ENCODE data around the gene TRPV2.
"Not testable (repeated sequence)": the region's sequence is repeated elsewhere in the genome, so short reads cannot be mapped to it uniquely, and the experiment has no call there.

Gene TRPV2, protein sequence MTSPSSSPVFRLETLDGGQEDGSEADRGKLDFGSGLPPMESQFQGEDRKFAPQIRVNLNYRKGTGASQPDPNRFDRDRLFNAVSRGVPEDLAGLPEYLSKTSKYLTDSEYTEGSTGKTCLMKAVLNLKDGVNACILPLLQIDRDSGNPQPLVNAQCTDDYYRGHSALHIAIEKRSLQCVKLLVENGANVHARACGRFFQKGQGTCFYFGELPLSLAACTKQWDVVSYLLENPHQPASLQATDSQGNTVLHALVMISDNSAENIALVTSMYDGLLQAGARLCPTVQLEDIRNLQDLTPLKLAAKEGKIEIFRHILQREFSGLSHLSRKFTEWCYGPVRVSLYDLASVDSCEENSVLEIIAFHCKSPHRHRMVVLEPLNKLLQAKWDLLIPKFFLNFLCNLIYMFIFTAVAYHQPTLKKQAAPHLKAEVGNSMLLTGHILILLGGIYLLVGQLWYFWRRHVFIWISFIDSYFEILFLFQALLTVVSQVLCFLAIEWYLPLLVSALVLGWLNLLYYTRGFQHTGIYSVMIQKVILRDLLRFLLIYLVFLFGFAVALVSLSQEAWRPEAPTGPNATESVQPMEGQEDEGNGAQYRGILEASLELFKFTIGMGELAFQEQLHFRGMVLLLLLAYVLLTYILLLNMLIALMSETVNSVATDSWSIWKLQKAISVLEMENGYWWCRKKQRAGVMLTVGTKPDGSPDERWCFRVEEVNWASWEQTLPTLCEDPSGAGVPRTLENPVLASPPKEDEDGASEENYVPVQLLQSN

DNA sequence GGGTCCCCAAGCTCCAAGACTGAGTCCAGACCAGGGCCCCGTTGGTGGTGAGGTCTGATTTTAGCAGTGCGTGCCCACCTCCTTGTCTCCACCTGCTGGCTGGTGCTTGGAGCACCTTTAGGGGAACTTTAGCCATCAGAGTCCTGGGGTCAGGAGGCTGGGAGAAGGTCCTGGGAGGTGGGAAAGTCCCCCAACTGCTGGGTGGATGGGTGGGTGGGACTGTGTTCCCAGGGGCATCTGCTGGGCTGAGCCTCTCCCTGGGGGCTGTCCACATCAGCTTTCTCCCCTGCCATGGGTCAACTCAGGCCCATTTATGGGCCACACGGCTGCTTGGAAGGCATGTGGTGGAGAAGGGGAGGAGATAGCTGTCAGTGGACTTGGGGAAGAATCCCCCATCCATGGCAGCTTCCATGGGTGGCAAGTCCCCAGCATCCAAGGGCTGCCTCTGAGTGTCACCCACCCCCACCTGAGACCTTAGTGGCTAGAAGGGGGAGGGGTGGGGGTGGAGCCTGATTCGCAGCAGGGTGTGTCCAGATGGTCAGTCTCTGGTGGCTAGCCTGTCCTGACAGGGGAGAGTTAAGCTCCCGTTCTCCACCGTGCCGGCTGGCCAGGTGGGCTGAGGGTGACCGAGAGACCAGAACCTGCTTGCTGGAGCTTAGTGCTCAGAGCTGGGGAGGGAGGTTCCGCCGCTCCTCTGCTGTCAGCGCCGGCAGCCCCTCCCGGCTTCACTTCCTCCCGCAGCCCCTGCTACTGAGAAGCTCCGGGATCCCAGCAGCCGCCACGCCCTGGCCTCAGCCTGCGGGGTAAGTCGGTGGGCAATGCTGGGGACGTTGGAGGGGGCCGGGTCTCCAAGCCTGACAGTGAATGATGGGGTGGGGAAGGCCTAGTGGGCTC, at the start of gene TRPV2:
Gene TRPV2, plus strand, starts transcription at position 541 of the 894 bp plus-strand sequence. CDS start 2,098 bp downstream, outside the sequence.
- DNase-seq (ENCODE audit: low spot score) = no peak

DNA sequence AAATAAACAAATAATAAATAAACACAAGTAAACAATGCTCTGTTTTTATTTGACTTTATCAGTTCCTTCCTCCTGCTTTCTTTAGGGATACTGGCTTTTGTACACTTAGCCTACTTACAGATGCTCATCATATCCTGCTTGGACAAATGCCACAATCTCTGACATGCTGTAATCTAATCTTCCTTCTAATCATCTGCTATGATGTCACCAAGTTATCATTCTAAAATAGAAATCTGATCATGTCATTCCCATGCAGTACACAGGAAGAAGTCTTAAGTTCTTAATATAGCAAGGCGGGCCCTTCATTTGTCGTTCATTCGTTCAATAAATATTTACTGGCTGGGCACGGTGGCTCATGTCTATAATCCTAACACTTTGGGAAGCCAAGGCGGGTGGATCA, 43.6 kb upstream of the TRPV2 start:
- peak; percentile 29 for DNase-seq (ENCODE audit: low spot score)

DNA sequence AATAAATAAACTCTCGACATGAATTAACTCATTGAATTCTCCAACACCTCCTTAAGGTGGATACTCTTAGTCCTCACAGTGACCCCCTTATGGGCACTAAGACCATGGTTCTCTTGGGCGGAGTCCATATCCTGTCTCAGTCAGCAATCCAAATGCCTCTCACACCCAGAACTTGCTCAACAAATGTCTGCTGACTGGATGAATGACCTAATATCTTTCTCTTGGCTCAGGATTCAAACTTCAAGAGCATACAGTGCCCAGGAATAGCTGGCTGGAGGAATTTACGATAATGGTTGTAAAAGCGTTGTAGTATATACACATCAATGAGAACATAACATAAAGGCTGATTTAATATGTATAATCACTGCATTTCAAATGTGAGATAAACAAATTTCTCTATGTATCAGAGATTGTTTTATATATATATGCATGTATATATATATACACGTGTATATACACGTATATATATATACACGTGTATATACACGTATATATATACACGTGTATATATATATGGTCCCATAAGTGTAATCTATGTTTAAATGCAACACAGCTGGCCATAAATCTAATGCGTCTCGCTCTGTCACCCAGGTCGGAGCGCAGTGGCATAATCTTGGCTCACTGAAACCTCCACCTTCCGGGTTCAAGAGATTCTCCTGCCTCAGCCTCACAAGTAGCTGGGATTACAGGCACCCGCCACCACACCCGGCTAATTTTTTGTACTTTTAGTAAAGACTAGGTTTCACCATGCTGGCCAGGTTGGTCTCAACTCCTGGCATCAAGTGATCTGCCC, 41.0 kb upstream of the TRPV2 start:
- DNase-seq (ENCODE audit: low spot score) = peak; percentile 68

DNA sequence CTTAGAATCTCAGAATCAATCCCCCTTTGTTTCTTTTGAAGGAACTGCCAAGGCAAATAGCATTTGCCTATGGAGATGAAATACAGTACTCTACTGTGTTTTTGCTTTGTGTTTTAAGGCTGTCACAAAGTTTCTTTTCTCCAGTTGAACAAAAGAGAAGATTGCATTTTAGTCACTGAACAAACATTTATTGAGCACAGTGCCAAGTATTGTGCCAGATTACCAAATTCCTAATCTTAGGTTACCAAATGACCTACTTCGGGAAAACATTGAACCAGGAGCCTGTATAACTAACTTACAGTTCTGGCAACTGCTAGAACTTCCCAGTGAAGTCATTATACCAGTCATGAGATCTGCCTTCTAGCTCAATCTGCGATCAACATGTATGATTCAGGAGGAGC, 37.4 kb upstream of the TRPV2 start:
- peak; percentile 46 for DNase-seq (ENCODE audit: low spot score)

DNA sequence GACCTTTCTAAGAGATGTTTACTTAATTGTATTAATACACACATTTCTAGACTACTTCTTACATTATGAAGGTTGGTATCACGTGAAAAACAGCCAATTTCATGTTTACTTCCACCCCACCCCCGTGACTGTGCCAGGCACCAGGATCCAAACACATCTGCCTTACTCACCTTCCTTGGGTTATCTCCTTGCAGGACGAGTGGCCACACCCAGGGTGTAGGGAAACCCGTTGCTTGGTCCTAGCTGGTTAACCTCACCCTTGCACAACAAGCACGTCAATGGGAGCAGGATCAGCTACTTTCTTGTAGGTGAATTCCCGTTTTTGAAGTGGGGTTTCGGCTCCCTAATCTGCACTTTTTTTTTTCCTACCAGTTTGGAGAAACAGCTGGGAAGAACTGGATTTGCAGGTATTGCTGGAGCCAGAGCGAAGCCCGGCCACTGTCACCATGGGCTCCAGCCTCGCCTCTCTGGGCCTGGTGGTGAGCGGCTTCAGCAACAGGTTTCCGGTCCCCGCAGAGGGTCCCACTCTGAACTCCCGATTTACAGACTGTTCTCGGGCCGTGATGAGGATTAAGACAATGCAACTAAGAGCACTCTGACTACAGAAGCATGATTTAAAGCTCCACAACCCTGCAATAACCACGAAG, 36.6 kb upstream of the TRPV2 start:
- DNase-seq (ENCODE audit: low spot score) = no peak

DNA sequence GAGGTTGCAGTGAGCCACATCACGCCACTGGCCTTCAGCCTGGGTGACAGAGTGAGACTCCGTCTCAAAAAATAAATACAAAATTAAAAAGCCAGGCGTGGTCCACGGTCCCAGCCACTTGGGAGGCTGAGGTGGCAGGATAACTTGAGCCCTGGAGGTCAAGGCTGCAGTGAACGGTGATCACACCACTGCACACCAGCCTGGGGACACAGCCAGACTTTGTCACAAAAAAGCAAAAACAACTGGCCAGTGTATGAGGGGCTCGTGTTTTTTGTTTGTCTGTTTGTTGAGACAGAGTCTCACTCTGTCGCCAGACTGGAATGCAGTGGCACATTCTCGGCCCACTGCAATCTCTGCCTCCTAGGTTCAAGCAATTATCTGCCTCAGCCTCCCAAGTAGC, 35.7 kb upstream of the TRPV2 start:
- no peak for DNase-seq (ENCODE audit: low spot score)

DNA sequence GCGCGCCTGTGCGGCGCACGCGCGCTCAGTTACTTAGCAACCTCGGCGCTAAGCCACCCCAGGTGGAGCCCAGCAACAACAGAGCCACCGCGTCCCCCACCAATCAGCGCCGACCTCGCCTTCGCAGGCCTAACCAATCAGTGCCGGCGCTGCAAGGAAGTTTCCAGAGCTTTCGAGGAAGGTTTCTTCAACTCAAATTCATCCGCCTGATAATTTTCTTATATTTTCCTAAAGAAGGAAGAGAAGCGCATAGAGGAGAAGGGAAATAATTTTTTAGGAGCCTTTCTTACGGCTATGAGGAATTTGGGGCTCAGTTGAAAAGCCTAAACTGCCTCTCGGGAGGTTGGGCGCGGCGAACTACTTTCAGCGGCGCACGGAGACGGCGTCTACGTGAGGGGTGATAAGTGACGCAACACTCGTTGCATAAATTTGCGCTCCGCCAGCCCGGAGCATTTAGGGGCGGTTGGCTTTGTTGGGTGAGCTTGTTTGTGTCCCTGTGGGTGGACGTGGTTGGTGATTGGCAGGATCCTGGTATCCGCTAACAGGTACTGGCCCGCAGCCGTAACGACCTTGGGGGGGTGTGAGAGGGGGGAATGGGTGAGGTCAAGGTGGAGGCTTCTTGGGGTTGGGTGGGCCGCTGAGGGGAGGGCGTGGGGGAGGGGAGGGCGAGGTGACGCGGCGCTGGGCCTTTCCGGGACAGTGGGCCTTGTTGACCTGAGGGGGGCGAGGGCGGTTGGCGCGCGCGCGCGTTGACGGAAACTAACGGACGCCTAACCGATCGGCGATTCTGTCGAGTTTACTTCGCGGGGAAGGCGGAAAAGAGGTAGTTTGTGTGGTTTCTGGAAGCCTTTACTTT, 34.5 kb upstream of the TRPV2 start, which contains the start of gene UBB:
Gene UBB, plus strand, starts transcription at position 452 of the 856 bp plus-strand sequence. CDS start 817 bp downstream, outside the sequence.
- peak; percentile 95 for DNase-seq (ENCODE audit: low spot score)

DNA sequence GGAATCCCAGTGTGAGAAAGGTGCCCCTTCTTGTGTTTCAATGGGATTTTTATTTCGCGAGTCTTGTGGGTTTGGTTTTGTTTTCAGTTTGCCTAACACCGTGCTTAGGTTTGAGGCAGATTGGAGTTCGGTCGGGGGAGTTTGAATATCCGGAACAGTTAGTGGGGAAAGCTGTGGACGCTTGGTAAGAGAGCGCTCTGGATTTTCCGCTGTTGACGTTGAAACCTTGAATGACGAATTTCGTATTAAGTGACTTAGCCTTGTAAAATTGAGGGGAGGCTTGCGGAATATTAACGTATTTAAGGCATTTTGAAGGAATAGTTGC, 33.9 kb upstream of the TRPV2 start:
- DNase-seq (ENCODE audit: low spot score) = no peak

DNA sequence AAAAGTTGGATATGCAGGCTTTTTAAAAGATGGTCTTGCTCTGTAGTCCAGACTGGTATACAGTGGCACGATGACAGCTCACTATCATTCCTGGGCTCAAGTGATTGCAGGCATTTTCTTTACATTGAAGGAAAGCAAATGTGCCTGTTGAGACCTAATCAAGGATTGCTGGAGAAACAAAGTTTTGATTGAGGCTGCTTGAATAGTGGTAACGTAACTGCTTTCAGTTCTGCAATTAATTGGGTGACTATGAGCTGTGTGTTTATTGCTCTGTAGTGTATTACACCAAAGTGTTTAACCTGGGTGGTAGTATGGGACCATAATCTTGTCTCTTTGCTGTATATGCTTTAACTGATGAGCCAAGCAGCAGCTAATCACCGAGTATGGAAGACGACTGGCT, 32.2 kb upstream of the TRPV2 start:
- no peak for DNase-seq (ENCODE audit: low spot score)

DNA sequence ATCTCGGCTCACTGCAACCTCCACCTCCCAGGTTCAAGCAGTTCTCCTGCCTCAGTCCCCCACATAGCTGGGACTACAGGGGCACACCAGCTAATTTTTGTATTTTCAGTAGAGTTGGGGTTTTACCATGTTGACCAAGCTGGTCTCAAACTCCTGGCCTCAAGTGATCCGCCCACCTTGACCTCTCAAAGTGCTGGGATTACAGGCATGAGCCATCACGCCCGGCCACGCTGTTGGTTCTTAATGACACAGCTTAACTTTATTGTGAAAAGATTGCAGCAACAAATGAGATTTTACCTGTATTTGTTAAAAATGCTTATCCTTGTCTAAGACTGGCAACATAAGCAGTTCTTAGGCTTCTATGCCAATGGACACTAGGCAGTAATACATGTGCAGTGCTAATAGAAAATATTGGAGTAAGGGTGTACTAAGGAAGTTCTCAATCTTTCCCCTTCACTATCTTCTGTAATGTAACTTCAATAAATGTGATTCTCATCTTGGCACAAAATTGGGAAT, 31.5 kb upstream of the TRPV2 start:
- no peak for DNase-seq (ENCODE audit: low spot score)

DNA sequence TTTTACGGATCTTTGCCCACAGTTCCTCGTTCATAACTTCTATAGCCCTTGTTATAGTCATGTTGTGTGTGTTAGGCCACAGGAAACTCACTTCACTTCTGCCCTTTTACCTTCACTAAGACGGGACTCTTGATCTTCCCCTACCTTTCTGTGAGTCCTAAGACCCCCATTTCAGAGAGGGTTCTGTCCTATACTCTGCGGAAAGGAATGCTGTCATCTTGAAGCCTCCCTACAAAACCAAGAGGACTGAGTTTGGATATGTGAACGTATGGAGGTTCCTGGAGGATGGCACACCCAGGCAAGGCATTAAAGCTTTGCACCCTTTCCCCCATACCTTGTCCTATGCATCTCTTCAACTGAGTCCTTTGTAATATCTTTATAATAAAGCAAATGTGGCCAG, 30.8 kb upstream of the TRPV2 start:
- DNase-seq (ENCODE audit: low spot score) = no peak

DNA sequence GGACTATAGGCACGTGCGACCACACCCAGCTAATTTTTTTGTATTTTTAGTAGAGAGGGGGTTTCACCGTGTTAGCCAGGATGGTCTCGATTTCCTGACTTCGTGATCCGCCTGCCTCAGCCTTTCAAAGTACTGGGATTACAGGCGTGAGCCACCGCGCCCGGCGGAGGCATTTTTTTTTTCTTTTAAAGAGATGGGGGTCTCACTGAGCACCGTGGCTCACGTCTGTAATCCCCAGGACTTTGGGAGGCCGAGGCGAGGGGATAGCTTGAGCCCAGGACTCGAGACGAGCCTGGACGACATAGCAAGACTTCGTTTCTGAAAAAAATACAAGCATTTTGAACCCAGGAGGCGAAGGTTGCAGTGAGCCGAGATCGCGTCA, 29.3 kb upstream of the TRPV2 start:
- DNase-seq (ENCODE audit: low spot score) = not testable (repeated sequence)

DNA sequence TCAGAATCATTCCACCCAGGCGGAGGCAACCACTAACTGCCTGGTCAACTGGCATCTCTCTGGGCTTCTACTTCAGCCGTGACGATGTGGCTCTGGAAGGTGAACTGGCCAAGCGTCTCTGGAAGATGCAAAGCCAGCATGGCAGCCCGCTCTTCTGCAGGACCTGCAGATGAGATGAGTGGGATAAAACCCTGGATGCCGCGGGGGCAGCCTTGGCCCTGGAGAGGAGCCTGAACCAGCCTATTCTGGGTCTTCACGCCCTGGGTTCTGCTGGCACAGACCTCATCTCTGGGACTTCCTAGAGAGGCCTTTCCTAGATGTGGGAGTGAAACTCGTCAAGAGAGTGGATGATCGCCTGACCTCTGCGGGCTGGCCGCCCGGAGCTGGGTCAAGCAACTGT, 23.9 kb upstream of the TRPV2 start:
- no peak for DNase-seq (ENCODE audit: low spot score)

DNA sequence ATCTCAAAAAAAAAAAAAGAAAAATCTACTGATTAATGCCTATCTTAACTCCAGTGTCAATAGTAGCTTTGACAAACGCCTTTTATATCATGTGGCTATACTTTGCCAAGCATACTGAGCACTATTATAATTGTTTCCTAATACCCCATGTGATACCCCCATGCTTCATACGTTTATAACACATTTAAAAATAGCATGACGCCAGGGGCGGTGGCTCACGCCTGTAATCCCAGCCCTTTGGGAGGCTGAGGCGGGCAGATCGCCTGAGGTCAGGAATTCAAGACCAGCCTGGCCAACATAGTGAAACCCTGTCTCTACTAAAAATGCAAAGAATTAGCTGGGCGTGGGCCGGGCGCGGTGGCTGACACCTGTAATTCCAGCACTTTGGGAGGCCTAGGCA, 22.9 kb upstream of the TRPV2 start:
- DNase-seq (ENCODE audit: low spot score) = not testable (repeated sequence)

DNA sequence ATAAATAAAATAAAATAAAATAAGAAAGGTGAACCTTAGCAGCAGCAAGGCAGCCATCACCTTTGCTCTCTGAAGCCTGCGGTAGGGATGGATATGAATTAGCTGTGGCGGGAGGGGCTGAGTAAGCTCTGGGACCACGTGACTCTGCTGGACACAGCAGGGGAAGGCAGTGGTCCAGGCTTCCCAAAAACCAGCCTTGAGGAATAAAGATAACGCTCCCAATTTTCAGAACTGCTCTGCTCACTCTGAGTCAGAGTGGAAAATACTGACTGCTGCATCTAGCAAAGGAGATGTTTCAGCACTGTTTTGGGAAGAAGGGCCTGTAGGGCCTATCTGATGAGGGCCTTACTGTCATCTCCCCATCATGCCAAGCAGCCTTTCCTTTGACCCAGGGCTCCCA, 19.5 kb upstream of the TRPV2 start:
- DNase-seq (ENCODE audit: low spot score) = peak; percentile 12

DNA sequence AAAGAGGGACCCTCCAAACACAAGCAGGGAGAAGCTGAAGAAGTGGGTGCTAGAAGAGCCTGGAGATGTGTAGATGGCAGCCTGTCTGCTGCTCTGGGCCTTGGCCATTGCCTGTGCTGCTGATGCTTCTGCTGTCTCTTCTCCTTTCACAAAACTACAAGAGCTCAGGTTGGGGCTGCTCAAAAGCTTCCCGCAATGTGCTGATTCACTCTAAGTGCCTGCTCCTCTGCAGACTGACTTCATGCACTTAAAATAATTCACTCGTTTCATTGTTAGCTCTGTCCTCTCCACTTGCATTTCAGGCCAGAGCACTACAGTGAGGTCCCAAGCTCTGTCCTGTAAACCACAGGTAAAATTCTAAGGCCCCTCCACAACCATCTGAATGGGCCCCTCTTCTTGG, 18.7 kb upstream of the TRPV2 start:
- DNase-seq (ENCODE audit: low spot score) = not testable (repeated sequence)

DNA sequence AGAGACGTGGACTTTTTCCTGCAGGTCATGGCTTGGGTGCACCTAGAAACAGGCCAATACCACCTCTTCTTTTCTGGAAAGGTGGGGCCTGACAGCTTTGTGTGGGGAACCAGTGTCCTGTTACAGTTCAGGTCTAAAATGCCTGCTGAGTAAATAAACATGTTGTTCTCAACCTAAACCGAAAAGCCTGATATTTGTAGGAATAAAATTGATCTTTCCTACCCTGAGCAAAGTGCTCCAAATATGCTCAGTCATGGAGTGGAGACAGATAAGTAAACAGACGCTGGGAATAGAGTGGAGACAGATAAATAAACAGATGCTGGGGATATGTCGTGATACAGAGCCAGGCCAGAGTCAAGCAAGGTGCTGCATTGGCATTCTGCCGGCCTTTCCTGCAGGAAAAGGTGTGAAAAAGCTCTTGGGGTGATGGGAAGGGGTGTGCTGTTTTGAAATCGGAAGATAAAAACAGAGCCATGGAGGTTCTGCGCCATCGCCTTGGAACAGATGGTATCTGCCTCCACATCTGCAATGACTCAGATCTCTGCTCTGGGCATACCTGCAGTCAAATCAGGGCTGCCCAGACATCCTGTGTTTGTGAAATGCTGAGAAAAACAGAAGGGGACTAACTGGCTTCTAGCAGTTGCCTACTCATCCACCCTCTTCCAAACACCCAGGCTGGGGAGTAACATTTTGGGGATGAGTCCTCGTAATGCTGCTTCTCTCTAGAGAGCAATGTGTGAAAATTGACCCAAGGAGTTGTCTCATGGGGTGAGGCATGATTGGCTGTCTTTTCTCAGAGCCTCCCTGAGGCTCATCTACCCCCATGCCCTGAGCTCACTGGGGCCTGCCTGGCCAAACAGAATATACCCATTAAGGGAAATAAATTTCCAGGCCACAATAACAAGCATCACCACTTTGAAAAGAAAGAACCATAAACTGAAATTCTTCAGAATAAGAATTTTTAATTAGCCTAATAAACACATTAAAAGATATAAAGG, 16.8 kb upstream of the TRPV2 start:
- no peak for DNase-seq (ENCODE audit: low spot score)

DNA sequence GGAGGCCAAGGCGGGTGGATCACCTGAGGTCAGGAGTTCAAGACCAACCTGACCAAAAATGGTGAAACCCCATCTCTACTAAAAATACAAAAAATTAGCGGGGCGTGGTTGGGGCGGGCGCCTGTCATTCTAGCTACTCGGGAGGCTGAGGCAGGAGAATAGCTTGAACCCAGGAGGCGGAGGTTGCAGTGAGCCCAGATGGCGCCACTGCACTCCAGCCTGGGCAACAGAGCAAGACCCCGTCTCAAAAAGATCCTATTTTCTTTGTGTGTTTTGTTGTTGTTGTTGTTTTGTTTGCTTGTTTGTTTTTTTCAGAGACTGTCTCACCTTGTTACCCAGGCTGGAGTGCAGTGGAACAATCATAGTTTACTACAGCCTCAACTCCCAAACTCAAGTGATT, 11.5 kb upstream of the TRPV2 start:
- not testable (repeated sequence) for DNase-seq (ENCODE audit: low spot score)
